PC-3 (cell line): ENCODE results near the gene RABGAP1L.

Experiments used
- CTCF ChIP-seq: fragments of 300-600 bp; sonication (generic); conservative IDR thresholded peaks from 2 replicates; pipeline ENCODE4 v1.5.1; 2017; ENCODE audit warnings: antibody characterized with exemption, low read depth, mild to moderate bottlenecking, low read length
- EZH2 ChIP-seq: fragments of 300-600 bp; sonication (generic); IDR thresholded peaks from one replicate; pipeline ENCODE4 v1.6.1; 2017; ENCODE audit warnings: antibody characterized with exemption, mild to moderate bottlenecking, low read length; ENCODE audit not compliant: unreplicated experiment

- TF ChIP-seq EZH2 (no peak), CTCF (no peak)
Measured at GRCh38 chr1:174958396-174958795, 799.1 kb downstream of the RABGAP1L start.
